Activated CD4-positive, alpha-beta T cell treated with anti-CD3 and anti-CD28 coated beads for 48 hours (primary cell): ENCODE measurements around the gene PAX7.

Experiments used
- DNase-seq: peaks from one replicate; pipeline ENCODE4 v3.0.0-alpha.2; 2020

Gene PAX7

GRCh38 chr1:18769140-18769539, 138.5 kb downstream of the PAX7 start:
- no peak for DNase-seq

DNA sequence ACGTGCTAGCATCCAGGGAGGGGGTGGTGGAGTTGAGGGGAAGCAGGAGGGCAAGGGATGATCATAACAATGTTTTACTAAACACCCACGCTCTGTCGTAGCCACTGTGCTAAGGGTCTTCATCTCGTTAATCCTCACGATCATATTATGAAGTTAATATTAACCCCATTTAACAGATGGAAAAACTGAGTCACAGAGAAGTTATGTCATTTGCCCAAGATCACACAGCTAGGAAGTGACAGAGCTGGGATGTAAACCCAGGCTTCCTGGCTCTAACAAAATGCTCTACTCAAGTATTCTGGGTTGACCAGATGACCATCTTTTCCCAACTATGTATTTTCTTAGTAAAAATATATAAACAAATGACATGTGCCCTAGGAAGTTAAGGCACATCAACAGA, 140.2 kb downstream of the PAX7 start:
- DNase-seq = no peak

- no peak for DNase-seq
These were observed 143.1 kb downstream of the PAX7 start for GRCh38 chr1:18773753-18774152.

GRCh38 chr1:18775341-18775740, 144.7 kb downstream of the PAX7 start:
- no peak for DNase-seq

- DNase-seq = no peak
These were observed 146.1 kb downstream of the PAX7 start for GRCh38 chr1:18776777-18777176.

DNA sequence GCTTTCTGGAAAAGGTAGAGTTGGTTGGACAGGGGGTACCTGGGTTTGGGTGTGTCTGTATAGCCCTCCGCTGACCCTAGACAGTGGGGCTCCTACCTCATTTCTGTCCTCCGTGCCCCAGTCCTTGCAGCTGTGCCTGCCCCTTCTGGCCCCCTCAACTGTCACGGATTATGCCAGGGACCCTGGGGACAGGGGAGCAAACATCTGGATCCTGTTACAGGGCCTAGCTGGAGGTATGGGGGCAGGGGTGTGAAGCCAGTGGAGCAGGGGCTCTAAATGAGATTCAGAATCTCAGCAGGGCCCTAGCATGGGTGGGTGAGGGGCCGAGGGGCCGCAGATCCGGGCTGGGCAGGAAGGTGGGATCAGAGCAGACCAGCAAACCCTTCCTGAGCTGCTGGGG, 147.8 kb downstream of the PAX7 start:
- DNase-seq = no peak

DNA sequence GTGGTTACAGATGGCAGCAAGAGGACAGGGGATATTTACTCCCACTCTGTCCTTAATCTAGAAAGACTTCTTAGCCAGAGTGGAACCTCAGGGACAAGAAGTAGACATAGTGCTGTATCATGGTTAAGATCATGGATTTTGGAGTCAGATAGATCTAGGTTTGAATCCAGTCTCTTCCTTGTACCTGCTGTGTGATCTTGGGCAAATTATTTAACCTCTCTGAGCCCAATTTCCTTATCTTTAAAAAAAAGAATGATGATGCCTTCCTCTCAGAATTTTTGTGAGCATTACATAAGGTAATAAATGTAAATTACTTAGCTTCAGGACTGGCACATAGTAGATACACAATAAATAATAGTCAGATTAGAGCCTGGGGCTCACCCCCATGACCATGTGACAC, 150.4 kb downstream of the PAX7 start:
- no peak for DNase-seq

- DNase-seq = no peak
These were observed 153.2 kb downstream of the PAX7 start for GRCh38 chr1:18783705-18784481.

DNA sequence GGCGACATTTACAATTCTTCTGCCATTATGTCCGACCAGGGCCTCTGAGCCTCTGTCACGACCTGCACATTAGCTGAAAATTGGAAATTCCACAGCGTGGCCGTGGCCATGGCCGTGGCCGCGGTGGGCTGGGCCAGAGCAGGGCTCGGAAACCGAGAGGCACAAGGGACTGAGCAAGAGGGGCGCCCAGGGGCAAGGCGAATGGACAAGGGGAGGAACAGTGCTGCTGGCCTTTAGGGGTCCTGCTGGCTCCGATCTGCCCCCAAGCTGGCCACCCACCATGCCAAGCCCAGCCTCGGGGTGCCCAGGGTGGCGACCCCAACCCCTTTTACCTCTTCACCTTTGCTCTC, 153.8 kb downstream of the PAX7 start:
- no peak for DNase-seq

GRCh38 chr1:18786149-18786548, 155.5 kb downstream of the PAX7 start:
- no peak for DNase-seq

- DNase-seq = no peak
These were observed 157.3 kb downstream of the PAX7 start for GRCh38 chr1:18787825-18788385.

DNA sequence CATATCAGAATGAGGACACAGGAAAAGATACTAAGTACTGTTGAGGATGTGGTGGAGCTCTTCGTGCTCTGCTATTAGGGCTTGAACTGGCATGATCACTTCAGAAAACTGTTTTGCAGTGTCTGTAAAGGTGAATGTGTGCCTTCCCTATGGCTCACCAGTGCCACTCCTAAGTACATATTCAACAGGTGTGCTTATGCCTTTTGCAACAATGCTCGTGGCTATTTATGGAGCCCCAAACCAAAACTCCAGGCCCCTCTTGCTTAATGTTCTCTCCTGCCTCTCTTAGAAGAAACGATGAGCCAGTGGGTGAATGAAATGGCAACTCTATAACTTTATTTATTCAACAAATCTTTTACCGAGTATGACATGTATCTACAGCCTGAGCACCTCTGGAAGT, 158.6 kb downstream of the PAX7 start:
- no peak for DNase-seq

GRCh38 chr1:18792747-18793146, 162.1 kb downstream of the PAX7 start:
- DNase-seq = no peak

GRCh38 chr1:18793164-18793563, 162.5 kb downstream of the PAX7 start:
- no peak for DNase-seq

DNA sequence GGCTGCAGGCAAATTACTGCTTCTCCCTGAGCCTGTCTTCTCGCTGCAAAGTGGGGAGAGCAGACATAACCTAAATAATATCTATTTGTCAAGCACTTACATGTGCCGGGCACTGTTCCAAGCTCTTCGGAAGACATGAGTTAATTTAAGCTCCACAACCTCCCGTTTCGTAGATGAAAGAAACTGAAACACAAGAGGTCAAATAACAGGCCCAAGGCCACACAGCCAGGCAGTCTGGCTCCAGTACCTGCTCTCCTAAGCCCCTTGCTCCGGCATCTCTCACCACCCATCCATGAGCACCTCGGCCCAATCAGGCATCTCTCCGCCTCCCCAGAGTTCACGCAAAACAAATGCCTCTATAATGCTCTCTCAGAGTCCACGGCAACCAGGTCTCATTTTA, 163.4 kb downstream of the PAX7 start:
- no peak for DNase-seq

DNA sequence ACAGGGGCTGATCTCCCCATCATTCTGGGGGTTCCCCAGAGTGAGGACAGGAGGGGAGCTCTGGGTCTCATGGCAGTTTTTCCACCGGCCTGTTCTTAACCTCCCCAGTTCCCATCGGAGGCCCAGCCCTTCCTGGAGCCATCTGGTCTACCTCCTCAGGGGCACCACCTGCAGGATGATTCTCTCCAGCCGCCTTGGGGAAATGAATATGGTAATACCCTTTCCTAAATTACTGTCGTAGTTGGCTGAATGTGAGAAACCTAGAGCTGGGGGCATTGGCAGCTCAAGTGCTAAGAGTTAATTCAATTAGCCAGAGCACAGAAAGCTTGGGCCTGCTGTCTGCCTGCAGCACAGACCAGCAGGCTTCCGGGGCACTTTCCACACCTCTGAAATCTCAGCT, 163.9 kb downstream of the PAX7 start:
- no peak for DNase-seq

- no peak for DNase-seq
These were observed 164.5 kb downstream of the PAX7 start for GRCh38 chr1:18795002-18795689.

DNA sequence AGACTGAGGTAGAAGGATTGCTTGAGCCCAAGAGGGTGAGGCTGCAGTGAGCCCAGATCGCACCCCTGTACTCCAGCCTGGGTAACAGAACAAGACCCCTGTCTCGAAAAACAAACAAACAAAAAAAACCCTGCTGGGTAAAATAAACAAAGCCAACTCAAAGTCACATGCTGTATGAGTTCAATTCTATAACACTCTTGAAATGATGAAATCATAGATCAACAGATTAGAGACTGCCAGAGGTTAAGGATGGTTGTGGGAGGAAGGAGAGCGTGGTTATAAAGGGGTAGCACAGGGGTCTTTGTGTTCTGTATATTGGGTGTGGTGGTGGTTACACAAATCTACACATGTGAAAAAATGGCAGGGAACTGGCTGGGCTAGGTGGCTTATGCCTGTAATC, 166.3 kb downstream of the PAX7 start:
- DNase-seq = no peak
